Adrenal gland (tissue), 12 donors: ENCODE results near the gene CACNG6. TPM values are rescaled to one million over a fixed set of nuclear protein-coding genes. Genes with fewer than 3 reads are reported as not detected.

Experiments
- DNase-seq, 7 donors: peaks; one replicate each; pipeline ENCODE4 v3.0.0-alpha.2; 2019 to 2020
- H3K27ac ChIP-seq, 5 donors: fragments of 200-600 bp; sonication (generic) in 4 of 5; 1 replicate in 3 of 5; 2 replicates in 2 of 5; pipeline versions ENCODE4 v1.5.1 to v1.8.0; 2016 to 2020; ENCODE audit warnings: mild to moderate bottlenecking in 1 of 5
- H3K27me3 ChIP-seq: fragments of 200-600 bp; 2 replicates; pipeline ENCODE4 v1.8.0; 2021
- H3K36me3 ChIP-seq, 2 donors: fragments of 200-600 bp; replicated peaks in 1 of 2; 1 replicate in 1 of 2; 2 replicates in 1 of 2; pipeline versions ENCODE4 v1.5.1 to v1.8.0; 2018 to 2022
- H3K4me1 ChIP-seq, 2 donors: fragments of 200-600 bp; replicated peaks in 1 of 2; 1 replicate in 1 of 2; 2 replicates in 1 of 2; pipeline versions ENCODE4 v1.5.1 to v1.8.0; 2018 to 2021
- H3K4me3 ChIP-seq, 4 donors: fragments of 200-600 bp; sonication (generic) in 3 of 4; one replicate each; pipeline ENCODE4 v1.5.1; 2016 to 2018
- H3K9me3 ChIP-seq, 3 donors: fragments of 200-600 bp; sonication (generic) in 1 of 3; replicated peaks in 1 of 3; 1 replicate in 2 of 3; 2 replicates in 1 of 3; pipeline versions ENCODE4 v1.5.1 to v1.8.0; 2016 to 2021
- CTCF ChIP-seq, 6 experiments: fragments of 450-650 bp in 4 of 6; fragments of 200-600 bp in 2 of 6; sonication (generic) in 1 of 6; IDR thresholded peaks; 1 replicate in 5 of 6; 2 replicates in 1 of 6; pipeline versions ENCODE4 v1.5.1 to v1.8.0; 2016 to 2021; ENCODE audit warnings: antibody characterized with exemption in 6 of 6, mild to moderate bottlenecking in 2 of 6, moderate library complexity in 1 of 6
- POLR2A ChIP-seq, 2 donors: fragments of 450-650 bp; IDR thresholded peaks; one replicate each; pipeline ENCODE4 v1.6.1; 2017; ENCODE audit warnings: antibody characterized with exemption in 2 of 2, mild to moderate bottlenecking in 2 of 2, moderate library complexity in 1 of 2
- WGBS, 4 donors: extraction: QIAGEN DNeasy Blood & Tissue Kit in 2 of 4; methylation state at CpG; one replicate each; pipeline versions ENCODE4 v1.1.5 to v1.1.7; 2013 to 2017; 5-methylcytosine and 5-hydroxymethylcytosine counted together
- intact Hi-C, 2 donors: fragments of 100-400 bp; cut with DNase I; formaldehyde crosslinking; loops; one replicate each; pipeline versions ENCODE4 v1.14.1 to v1.15.0; 2022 to 2023
- polyA plus RNA-seq, 3 donors: library from polyadenylated mRNA; stranded (reverse); fragments of 200-250 nt in 2 of 3; fragments of 350-450 nt in 1 of 3; fragmentation: Illumina TruSeq in 1 of 3; extraction: RNeasy Lipid Tissue Mini Kit (QIAGEN cat#74804) in 1 of 3; gene quantifications; one replicate each; pipeline ENCODE4 v1.2.3, GENCODE V29; 2013 to 2014
- total RNA-seq, 9 donors: library from RNA; depleted of rRNA in 4 of 9; stranded (reverse); fragments of >200 nt in 4 of 9; fragments of 120-200 nt in 1 of 9; fragmentation: NEBNext Ultra II Directional in 1 of 9; extraction: Animal tissue kit (Norgen Biotek cat#: 25700) in 1 of 9; gene quantifications; one replicate each; pipeline versions ENCODE4 v1.1.0 to v1.2.4, GENCODE V29; 2013 to 2023
- donor health status: healthy with polysubstance abuse.
- donor health status: Bipolar disorder and iron deficiency.
- donor health status: DM: yes; HTN: yes; CAD: no.
- donor health status: DM: no; HTN: no; CAD: no.
- donor health status: DM: no; HTN: no; CAD: no.
- donor health status: DM: yes; HTN: yes; CAD: no.

Gene CACNG6
- total and polyA plus RNA-seq, 12 donors, result not detected

GRCh38 chr19:53980539-53981375 is 10.7 kb upstream of the CACNG6 start:
- Histone ChIP-seq H3K36me3 (no peaks in the 10 kb centered on the region), H3K4me1 (no peaks in the 10 kb centered on the region), H3K9me3 (no peaks in the 10 kb centered on the region), H3K27me3 (peaks cover 68% of the 10 kb centered on the region), H3K4me3 (peak overlapping the region in 1 of 4 donors; percentile 26), H3K27ac (no peak overlapping the region)
- TF ChIP-seq CTCF (IDR thresholded peaks at IDR 0.05) (no peak), POLR2A (IDR thresholded peaks at IDR 0.05) (no peak)
- DNase-seq, result no peak
- WGBS, 4 donors, result 26 to 31% (median 29%) methylated on average over 19 to 20 of the region's 20 CpGs
- intact Hi-C loops, result no loop called here

GRCh38 chr19:53981376-53981951 is 10.0 kb upstream of the CACNG6 start:
- Histone ChIP-seq H3K27me3 (peaks cover 63% of the 10 kb centered on the region), H3K36me3 (no peaks in the 10 kb centered on the region), H3K27ac (no peak overlapping the region), H3K4me3 (peak overlapping the region in 1 of 4 donors; percentile 20), H3K4me1 (no peaks in the 10 kb centered on the region), H3K9me3 (no peaks in the 10 kb centered on the region)
- no peak for DNase-seq
- 63 to 100% (median 71%) methylated on average over 1 to 13 of the region's 13 CpGs for WGBS, 4 donors
- intact Hi-C loops, result no loop called here
- TF ChIP-seq POLR2A (IDR thresholded peaks at IDR 0.05) (no peak), CTCF (IDR thresholded peaks at IDR 0.05) (no peak)

- Histone ChIP-seq H3K27me3 (peaks cover 57% of the 10 kb centered on the region), H3K9me3 (no peaks in the 10 kb centered on the region), H3K4me3 (peak overlapping the region in 1 of 4 donors; percentile 20), H3K4me1 (no peaks in the 10 kb centered on the region), H3K27ac (no peak overlapping the region), H3K36me3 (no peaks in the 10 kb centered on the region)
- no peak for DNase-seq
- no peak for TF ChIP-seq CTCF (IDR thresholded peaks at IDR 0.05)
- 2 to 3% (median 3%) methylated on average over 6 to 62 of the region's 62 CpGs; no CpG with 5 or more reads in 1 of the 4 donors for WGBS, 4 donors
- intact Hi-C loops, result no loop called here
Observed at GRCh38 chr19:53982001-53982451, 9.4 kb upstream of the CACNG6 start.

GRCh38 chr19:53982611-53983010 is 8.8 kb upstream of the CACNG6 start:
- Histone ChIP-seq H3K4me3 (peak overlapping the region in 1 of 4 donors; percentile 42), H3K36me3 (no peaks in the 10 kb centered on the region), H3K4me1 (no peaks in the 10 kb centered on the region), H3K27ac (no peak overlapping the region), H3K9me3 (no peaks in the 10 kb centered on the region), H3K27me3 (peaks cover 54% of the 10 kb centered on the region)
- intact Hi-C loops, result no loop called here
- TF ChIP-seq POLR2A (IDR thresholded peaks at IDR 0.05) (no peak), CTCF (IDR thresholded peaks at IDR 0.05) (no peak)
- no peak for DNase-seq
- 2% methylated on average over 48 to 54 of the region's 61 CpGs; no CpG with 5 or more reads in 2 of the 4 donors for WGBS, 4 donors
